Uterus (tissue), 2 donors: ENCODE results near the gene ANXA4.
A peak's percentile ranks its signal among the peaks of the same experiment; 100 is the strongest.
"Not testable (repeated sequence)": the region's sequence is repeated elsewhere in the genome, so short reads cannot be mapped to it uniquely, and the experiment has no call there.

ENCODE experiments used
- CTCF ChIP-seq, 4 experiments: fragments of 200-600 bp in 2 of 4; fragments of 450-650 bp in 2 of 4; sonication (generic) in 2 of 4; IDR thresholded peaks; one replicate each; pipeline ENCODE4 v1.5.1; 2016 to 2019; ENCODE audit warnings: antibody characterized with exemption in 4 of 4, mild to moderate bottlenecking in 2 of 4, moderate library complexity in 1 of 4
- POLR2A ChIP-seq, 2 donors: fragments of 450-650 bp; IDR thresholded peaks; one replicate each; pipeline ENCODE4 v1.6.1; 2016; ENCODE audit warnings: antibody characterized with exemption in 2 of 2, mild to moderate bottlenecking in 1 of 2, moderate library complexity in 1 of 2

GRCh38 chr2:69714539-69715220, 27.3 kb upstream of the ANXA4 start:
- TF ChIP-seq CTCF (IDR thresholded peaks at IDR 0.05), result peak; percentile 74 to 76 (median 74)
- not testable (repeated sequence) for TF ChIP-seq POLR2A (IDR thresholded peaks at IDR 0.05)
